A673 (cell line): ENCODE data around the gene PHACTR3. TPM values are rescaled to one million over a fixed set of nuclear protein-coding genes. Genes with fewer than 3 reads are reported as not detected.

Source experiments
- BruUV-seq: library from RNA; stranded (reverse); fragments of 400-500 nt; replicated peaks from 2 replicates; lab custom pipeline; 2021; lab: Mats Ljungman, UMichigan
- CTCF ChIA-PET: fragments of 300-600 bp; sonication (Branson Sonifier 250); formaldehyde crosslinking; loops from one replicate; lab custom pipeline; 2022; ENCODE audit warnings: antibody characterized with exemption; lab: Charles Lee
- POLR2A ChIA-PET: fragments of 300-600 bp; sonication (Branson Sonifier 250); formaldehyde crosslinking; loops from one replicate; lab custom pipeline; 2022; ENCODE audit warnings: antibody characterized with exemption; ENCODE audit not compliant: low non-redundant PET; lab: Charles Lee
- DNase-seq: peaks from one replicate; pipeline ENCODE4 v3.0.0-alpha.2; 2015; ENCODE audit warnings: low spot score
- H3K27ac ChIP-seq: fragments of 200-600 bp; sonication (generic); 2 replicates; pipeline ENCODE4 v1.5.1; 2016; ENCODE audit warnings: mixed run types, low read depth, mild to moderate bottlenecking, mixed read lengths, antibody characterized with exemption, low read length; ENCODE audit not compliant: poor library complexity, severe bottlenecking
- H3K27me3 ChIP-seq: fragments of 200-600 bp; sonication (generic); replicated peaks from 2 replicates; pipeline ENCODE4 v1.6.1; 2017; ENCODE audit warnings: mixed run types, low read depth, mild to moderate bottlenecking, mixed read lengths, antibody characterized with exemption, low read length; ENCODE audit not compliant: insufficient read depth, poor library complexity
- H3K36me3 ChIP-seq: fragments of 200-600 bp; sonication (generic); 2 replicates; pipeline ENCODE4 v1.6.1; 2016; ENCODE audit warnings: mixed run types, mild to moderate bottlenecking, mixed read lengths, antibody characterized with exemption, low read length; ENCODE audit not compliant: insufficient read depth, poor library complexity, severe bottlenecking
- H3K4me1 ChIP-seq: fragments of 200-600 bp; sonication (generic); 2 replicates; pipeline ENCODE4 v1.6.1; 2017; ENCODE audit warnings: mixed run types, mild to moderate bottlenecking, mixed read lengths, antibody characterized with exemption, low read length; ENCODE audit not compliant: insufficient read depth, poor library complexity, severe bottlenecking
- H3K4me3 ChIP-seq: fragments of 200-600 bp; sonication (generic); 2 replicates; pipeline ENCODE4 v1.5.1; 2016; ENCODE audit warnings: low read depth, mixed run types, mild to moderate bottlenecking, mixed read lengths, low read length; ENCODE audit not compliant: poor library complexity, severe bottlenecking
- H3K9me3 ChIP-seq: fragments of 200-600 bp; sonication (generic); 2 replicates; pipeline ENCODE4 v1.6.1; 2016; ENCODE audit warnings: mixed run types, low read depth, mild to moderate bottlenecking, mixed read lengths, antibody characterized with exemption, low read length; ENCODE audit not compliant: poor library complexity, severe bottlenecking
- CTCF ChIP-seq: fragments of 300-800, 200-600 bp; sonication (generic); conservative IDR thresholded peaks from 2 replicates; pipeline ENCODE4 v1.5.1; 2017; ENCODE audit warnings: low read depth, mild to moderate bottlenecking, antibody characterized with exemption, low read length, moderate library complexity, mixed read lengths
- EZH2 ChIP-seq: fragments of 200-600 bp; sonication (generic); IDR thresholded peaks from 2 replicates; pipeline ENCODE4 v1.6.1; 2017; ENCODE audit warnings: borderline replicate concordance, low read depth, mild to moderate bottlenecking, mixed read lengths, antibody characterized with exemption, low read length; ENCODE audit not compliant: poor library complexity, severe bottlenecking
- intact Hi-C: fragments of 100-400 bp; cut with micrococcal nuclease; formaldehyde crosslinking; loops from one replicate; pipeline ENCODE4 v1.10.0; 2022; ENCODE audit not compliant: unreplicated experiment
- total RNA-seq: library from RNA; stranded (reverse); gene quantifications from 2 replicates; pipeline ENCODE4 v1.2.3, GENCODE V29; 2021

PHACTR3 gene
- total RNA-seq, 1 experiment from 2014 or later: 0.17 TPM

- Histone ChIP-seq H3K4me3 (no peak overlapping the region), H3K27ac (no peak overlapping the region), H3K4me1 (peaks cover 58% of the 10 kb centered on the region), H3K36me3 (no peaks in the 10 kb centered on the region), H3K9me3 (no peaks in the 10 kb centered on the region), H3K27me3 (peaks cover 21% of the 10 kb centered on the region)
- no TSS peak for BruUV-seq
- DNase-seq: no peak
- POLR2A ChIA-PET: no interaction called here
- intact Hi-C loops: no loop called here
- CTCF ChIA-PET: no interaction called here
- TF ChIP-seq EZH2 (no peak), CTCF (no peak)
Measured at GRCh38 chr20:59580991-59581401, 23.3 kb upstream of the PHACTR3 start.

GRCh38 chr20:59581993-59582679 is 22.2 kb upstream of the PHACTR3 start:
- CTCF ChIA-PET: no interaction called here

GRCh38 chr20:59583428-59584277 is 20.7 kb upstream of the PHACTR3 start:
- peak; percentile 70 for DNase-seq
- Histone ChIP-seq H3K9me3 (no peaks in the 10 kb centered on the region), H3K27me3 (no peaks in the 10 kb centered on the region), H3K36me3 (no peaks in the 10 kb centered on the region), H3K27ac (no peak overlapping the region), H3K4me3 (no peak overlapping the region), H3K4me1 (peaks cover 75% of the 10 kb centered on the region)
- CTCF ChIA-PET: interaction anchor here (1.0 kb wide), 1 partner anchor 12 kb away, joined by 3 read pairs; no protein-coding TSS in a partner anchor
- intact Hi-C loops: no loop called here
- no TSS peak for BruUV-seq
- POLR2A ChIA-PET: no interaction called here
- TF ChIP-seq CTCF (no peak), EZH2 (no peak)

More at GRCh38 chr20:59581993-59582679, 22.2 kb upstream of the PHACTR3 start:
- H3K9me3 ChIP-seq: no peaks in the 10 kb centered on the region
- H3K27ac ChIP-seq: no peak overlapping the region
- BruUV-seq: no TSS peak
- intact Hi-C loops: no loop called here
- no peak for DNase-seq
- no peak overlapping the region for H3K4me3 ChIP-seq
- H3K4me1 ChIP-seq: peaks cover 63% of the 10 kb centered on the region
- no peaks in the 10 kb centered on the region for H3K36me3 ChIP-seq
- TF ChIP-seq CTCF (no peak), EZH2 (no peak)
- POLR2A ChIA-PET: no interaction called here
- peaks cover 9% of the 10 kb centered on the region for H3K27me3 ChIP-seq
